ENCODE measurements around the gene HERC6. TPM values are rescaled to one million over a fixed set of nuclear protein-coding genes. Genes with fewer than 3 reads are reported as not detected.
"Not testable (repeated sequence)": the region's sequence is repeated elsewhere in the genome, so short reads cannot be mapped to it uniquely, and the experiment has no call there.

The HERC6 gene
- total and polyA plus RNA-seq, 7 donors: 5.4 to 8.6 (median 7.4) TPM

- no peak for DNase-seq
- intact Hi-C loops (cut with DNase I): no loop called here
- WGBS, 2 donors: 85 to 88% methylated on average over 4 of the region's 4 CpGs
- Histone ChIP-seq H3K4me1 (no peaks in the 10 kb centered on the region), H3K36me3 (peaks cover 0 to 5% (median 0%) of the 10 kb centered on the region in 4 donors), H3K27ac (no peak overlapping the region), H3K9me3 (no peaks in the 10 kb centered on the region), H3K27me3 (no peaks in the 10 kb centered on the region), H3K4me3 (no peak overlapping the region)
- TF ChIP-seq POLR2A (IDR thresholded peaks at IDR 0.05): no peak
- no peak for TF ChIP-seq CTCF (IDR thresholded peaks at IDR 0.05)
- TF ChIP-seq EP300 (IDR thresholded peaks at IDR 0.05): no peak
- TF ChIP-seq POLR2AphosphoS5 (IDR thresholded peaks at IDR 0.05): no peak
Measured at GRCh38 chr4:88445252-88445651, 66.6 kb downstream of the HERC6 start.

- Histone ChIP-seq H3K9me3 (no peaks in the 10 kb centered on the region), H3K4me3 (no peak overlapping the region), H3K27ac (no peak overlapping the region), H3K36me3 (no peaks in the 10 kb centered on the region), H3K27me3 (no peaks in the 10 kb centered on the region), H3K4me1 (no peaks in the 10 kb centered on the region)
- intact Hi-C loops (cut with DNase I): no loop called here
- TF ChIP-seq POLR2AphosphoS5 (IDR thresholded peaks at IDR 0.05) (no peak), POLR2A (IDR thresholded peaks at IDR 0.05) (no peak), EP300 (IDR thresholded peaks at IDR 0.05) (no peak), CTCF (IDR thresholded peaks at IDR 0.05) (no peak)
- 83 to 86% methylated on average over 3 of the region's 3 CpGs for WGBS, 2 donors
- no peak for DNase-seq
Measured at GRCh38 chr4:88446124-88446523, 67.5 kb downstream of the HERC6 start.

GRCh38 chr4:88447371-88448095, 68.9 kb downstream of the HERC6 start:
- H3K9me3 ChIP-seq: no peaks in the 10 kb centered on the region
- no peaks in the 10 kb centered on the region for H3K27me3 ChIP-seq
- 86 to 87% methylated on average over 5 of the region's 5 CpGs for WGBS, 2 donors
- intact Hi-C loops (cut with DNase I): no loop called here
- H3K4me3 ChIP-seq: no peak overlapping the region
- H3K4me1 ChIP-seq: no peaks in the 10 kb centered on the region
- TF ChIP-seq POLR2A (IDR thresholded peaks at IDR 0.05) (no peak), POLR2AphosphoS5 (IDR thresholded peaks at IDR 0.05) (no peak), CTCF (IDR thresholded peaks at IDR 0.05) (no peak), EP300 (IDR thresholded peaks at IDR 0.05) (no peak)
- no peak for DNase-seq
- no peak overlapping the region for H3K27ac ChIP-seq
- no peaks in the 10 kb centered on the region for H3K36me3 ChIP-seq

GRCh38 chr4:88448211-88448765, 69.6 kb downstream of the HERC6 start:
- H3K4me1 ChIP-seq; H3K4me3 ChIP-seq; H3K27ac ChIP-seq; H3K27me3 ChIP-seq; H3K36me3 ChIP-seq; H3K9me3 ChIP-seq; DNase-seq; intact Hi-C loops (cut with DNase I): not testable (repeated sequence)
- WGBS, 2 donors: 96% methylated on average over 7 of the region's 7 CpGs

- Histone ChIP-seq H3K4me3 (no peak overlapping the region), H3K36me3 (no peaks in the 10 kb centered on the region), H3K27me3 (no peaks in the 10 kb centered on the region), H3K9me3 (no peaks in the 10 kb centered on the region), H3K4me1 (no peaks in the 10 kb centered on the region), H3K27ac (no peak overlapping the region)
- TF ChIP-seq POLR2AphosphoS5 (IDR thresholded peaks at IDR 0.05) (no peak), CTCF (IDR thresholded peaks at IDR 0.05) (no peak), EP300 (IDR thresholded peaks at IDR 0.05) (no peak), POLR2A (IDR thresholded peaks at IDR 0.05) (no peak)
- no peak for DNase-seq
- intact Hi-C loops (cut with DNase I): no loop called here
Measured at GRCh38 chr4:88448889-88449288, 70.2 kb downstream of the HERC6 start.

Measured in sigmoid colon (tissue), 7 donors.